Measurements from ENCODE around the gene SWSAP1. TPM values are rescaled to one million over a fixed set of nuclear protein-coding genes. Genes with fewer than 3 reads are reported as not detected.

The SWSAP1 gene
- polyA plus RNA-seq, 3 donors: 5.9 to 11.5 (median 8.7) TPM

DNA sequence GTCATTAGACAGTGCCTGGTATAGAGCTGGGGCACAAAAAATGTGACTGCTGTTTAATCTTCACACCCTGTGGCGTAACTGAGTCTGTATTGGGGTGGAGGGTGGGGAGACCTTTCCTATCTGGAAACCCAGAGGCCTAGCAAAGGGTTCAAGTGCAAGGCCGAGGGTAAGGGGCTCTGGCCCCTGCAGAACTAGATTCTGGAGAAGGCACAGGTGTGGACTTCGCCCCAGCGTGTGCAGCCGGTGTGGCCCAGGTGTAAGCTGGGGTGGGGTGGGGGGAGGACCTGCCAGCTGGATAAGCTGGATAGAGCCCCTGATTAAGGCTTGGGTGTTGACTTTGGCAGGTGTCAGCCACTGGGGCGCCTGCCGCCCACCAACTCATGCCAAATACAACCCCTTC lies 36.3 kb upstream of the SWSAP1 start:
- peak overlapping the region; percentile 54 to 85 for H3K27ac ChIP-seq (ENCODE audit: low read depth in 1 of 2, low read length in 2 of 2)
- WGBS (ENCODE audit: insufficient coverage): 17% methylated on average over 1 of the region's 7 CpGs
- H3K27ac Mint-ChIP-seq: peak overlapping the region; percentile 76 to 96 (median 81)
- H3K9ac ChIP-seq (ENCODE audit: insufficient read depth, low read length, poor library complexity, severe bottlenecking): peak overlapping the region; percentile 78
- DNase-seq: no peak
- H3K27me3 Mint-ChIP-seq (ENCODE audit: low read depth in 3 of 3): peaks cover 0 to 2% (median 0%) of the 10 kb centered on the region in 3 donors
- TF ChIP-seq, protein P1, sequence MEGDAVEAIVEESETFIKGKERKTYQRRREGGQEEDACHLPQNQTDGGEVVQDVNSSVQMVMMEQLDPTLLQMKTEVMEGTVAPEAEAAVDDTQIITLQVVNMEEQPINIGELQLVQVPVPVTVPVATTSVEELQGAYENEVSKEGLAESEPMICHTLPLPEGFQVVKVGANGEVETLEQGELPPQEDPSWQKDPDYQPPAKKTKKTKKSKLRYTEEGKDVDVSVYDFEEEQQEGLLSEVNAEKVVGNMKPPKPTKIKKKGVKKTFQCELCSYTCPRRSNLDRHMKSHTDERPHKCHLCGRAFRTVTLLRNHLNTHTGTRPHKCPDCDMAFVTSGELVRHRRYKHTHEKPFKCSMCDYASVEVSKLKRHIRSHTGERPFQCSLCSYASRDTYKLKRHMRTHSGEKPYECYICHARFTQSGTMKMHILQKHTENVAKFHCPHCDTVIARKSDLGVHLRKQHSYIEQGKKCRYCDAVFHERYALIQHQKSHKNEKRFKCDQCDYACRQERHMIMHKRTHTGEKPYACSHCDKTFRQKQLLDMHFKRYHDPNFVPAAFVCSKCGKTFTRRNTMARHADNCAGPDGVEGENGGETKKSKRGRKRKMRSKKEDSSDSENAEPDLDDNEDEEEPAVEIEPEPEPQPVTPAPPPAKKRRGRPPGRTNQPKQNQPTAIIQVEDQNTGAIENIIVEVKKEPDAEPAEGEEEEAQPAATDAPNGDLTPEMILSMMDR (IDR thresholded peaks at IDR 0.05): no peak
- peaks cover 62% of the 10 kb centered on the region for H4K20me1 ChIP-seq (ENCODE audit: insufficient read depth, low read length)
- H3K4me3 ChIP-seq (replicated peaks in 1 of 3; ENCODE audit: low read depth in 2 of 3, low read length in 3 of 3): peak overlapping the region; percentile 66 to 99 (median 98)
- peaks cover 38 to 51% of the 10 kb centered on the region in 2 donors for H3K36me3 ChIP-seq (replicated peaks in 1 of 2; ENCODE audit: control insufficient read depth in 1 of 2, insufficient read depth in 2 of 2, low read length in 2 of 2)
- H3K4me2 ChIP-seq (replicated peaks; ENCODE audit: extremely low read depth, low read length, poor library complexity, severe bottlenecking): peak overlapping the region; percentile 88
- no peak overlapping the region for H2AFZ ChIP-seq (ENCODE audit: insufficient read depth, low read depth, low read length, poor library complexity, severe bottlenecking)
- H3K9me3 ChIP-seq (replicated peaks in 1 of 2; ENCODE audit: control insufficient read depth in 1 of 2, insufficient read depth in 1 of 2, low read length in 2 of 2): peaks cover 0 to 6% of the 10 kb centered on the region in 2 donors
- intact Hi-C loops (cut with micrococcal nuclease): loop anchor here (2.0 to 5.0 kb wide), 3 partner anchors 13 to 41 kb away; partner anchors contain the start of genes SWSAP1 (in 1 of the 2) and TSPAN16 (in 1 of the 2)
- H3K36me3 Mint-ChIP-seq: peaks cover 45 to 68% of the 10 kb centered on the region in 2 donors
- peaks cover 78% of the 10 kb centered on the region for H3K79me2 ChIP-seq (ENCODE audit: insufficient read depth, low read length)
- peaks cover 31% of the 10 kb centered on the region for H3K4me1 Mint-ChIP-seq
- H3K4me3 Mint-ChIP-seq: peak overlapping the region; percentile 91 to 99
- H3K27me3 ChIP-seq (ENCODE audit: control insufficient read depth in 2 of 2, insufficient read depth in 2 of 2, low read length in 2 of 2): no peaks in the 10 kb centered on the region
- peaks cover 0 to 6% (median 0%) of the 10 kb centered on the region in 7 donors for H3K9me3 Mint-ChIP-seq
- peaks cover 36 to 56% of the 10 kb centered on the region in 2 donors for H3K4me1 ChIP-seq (ENCODE audit: control insufficient read depth in 1 of 2, insufficient read depth in 2 of 2, low read length in 2 of 2)

DNA sequence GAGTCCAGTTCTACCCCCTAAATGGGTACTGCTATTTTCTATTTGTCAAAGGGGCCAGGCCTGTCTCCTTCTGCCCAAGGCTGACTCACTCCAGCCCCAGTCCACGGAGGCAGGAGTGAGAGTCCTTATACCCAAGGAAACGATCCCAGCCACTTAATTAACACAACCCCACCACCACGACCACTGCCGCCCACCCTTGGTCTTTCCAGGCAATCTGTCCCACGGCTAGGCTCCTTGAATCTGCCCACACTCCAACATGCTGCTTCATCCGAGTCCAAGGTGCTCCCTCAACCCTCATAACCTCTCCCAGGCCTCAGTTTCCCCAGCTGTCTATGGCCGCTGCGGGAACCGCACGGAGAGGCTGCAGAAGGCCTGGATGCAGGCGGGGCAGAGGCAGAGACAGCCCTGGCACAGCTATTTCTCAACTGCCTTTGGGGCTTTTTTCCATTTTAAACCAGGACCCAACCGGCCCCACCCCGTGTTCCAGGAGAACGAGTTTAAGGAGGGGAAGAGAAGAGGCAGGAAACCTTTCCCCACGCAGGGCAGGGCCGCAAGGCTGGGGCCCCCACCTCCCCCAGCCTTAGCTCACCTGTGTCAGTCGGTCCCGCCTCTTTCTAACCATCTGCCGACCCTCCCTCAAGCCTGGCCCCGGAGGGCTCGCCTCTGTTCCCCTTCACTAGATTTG lies 35.8 kb upstream of the SWSAP1 start:
- Histone ChIP-seq H3K27me3 (ENCODE audit: control insufficient read depth in 2 of 2, insufficient read depth in 2 of 2, low read length in 2 of 2) (no peaks in the 10 kb centered on the region), H3K4me3 (replicated peaks in 1 of 3; ENCODE audit: low read depth in 2 of 3, low read length in 3 of 3) (peak overlapping the region; percentile 66 to 99 (median 98)), H2AFZ (ENCODE audit: insufficient read depth, low read depth, low read length, poor library complexity, severe bottlenecking) (peak overlapping the region; percentile 75), H4K20me1 (ENCODE audit: insufficient read depth, low read length) (peaks cover 56% of the 10 kb centered on the region), H3K27ac (ENCODE audit: low read depth in 1 of 2, low read length in 2 of 2) (peak overlapping the region; percentile 54 to 85), H3K4me2 (replicated peaks; ENCODE audit: extremely low read depth, low read length, poor library complexity, severe bottlenecking) (peak overlapping the region; percentile 88), H3K36me3 (replicated peaks in 1 of 2; ENCODE audit: control insufficient read depth in 1 of 2, insufficient read depth in 2 of 2, low read length in 2 of 2) (peaks cover 32 to 45% of the 10 kb centered on the region in 2 donors), H3K9me3 (replicated peaks in 1 of 2; ENCODE audit: control insufficient read depth in 1 of 2, insufficient read depth in 1 of 2, low read length in 2 of 2) (peaks cover 0 to 6% of the 10 kb centered on the region in 2 donors), H3K79me2 (ENCODE audit: insufficient read depth, low read length) (peaks cover 78% of the 10 kb centered on the region), H3K4me1 (ENCODE audit: control insufficient read depth in 1 of 2, insufficient read depth in 2 of 2, low read length in 2 of 2) (peaks cover 42 to 62% of the 10 kb centered on the region in 2 donors), H3K9ac (ENCODE audit: insufficient read depth, low read length, poor library complexity, severe bottlenecking) (peak overlapping the region; percentile 78)
- H3K4me1 Mint-ChIP-seq: peaks cover 36% of the 10 kb centered on the region
- no peak for DNase-seq
- 9% methylated on average over 16 of the region's 21 CpGs for WGBS (ENCODE audit: insufficient coverage)
- intact Hi-C loops (cut with micrococcal nuclease): loop anchor here (2.0 to 5.0 kb wide), 3 partner anchors 14 to 41 kb away; partner anchors contain the start of genes SWSAP1 (in 1 of the 2) and TSPAN16 (in 1 of the 2)
- H3K9me3 Mint-ChIP-seq: peaks cover 0 to 6% (median 0%) of the 10 kb centered on the region in 7 donors
- TF ChIP-seq, protein P1 (IDR thresholded peaks at IDR 0.05): no peak
- peak overlapping the region; percentile 85 to 97 (median 91) for H3K27ac Mint-ChIP-seq
- H3K36me3 Mint-ChIP-seq: peaks cover 39 to 64% of the 10 kb centered on the region in 2 donors
- H3K27me3 Mint-ChIP-seq (ENCODE audit: low read depth in 3 of 3): peaks cover 0 to 2% (median 0%) of the 10 kb centered on the region in 3 donors
- peak overlapping the region; percentile 91 to 99 for H3K4me3 Mint-ChIP-seq

All from CD14-positive monocyte (primary cell).